Erythroblast (primary cell): ENCODE data around the gene PLEKHG5.

ENCODE experiments used
- GATA1 ChIP-seq: IDR thresholded peaks from 2 replicates; pipeline ENCODE4 v1.6.1; 2011; ENCODE audit warnings: low read depth, mild to moderate bottlenecking, control low read depth, low read length, moderate library complexity
- POLR2A ChIP-seq: IDR thresholded peaks from 2 replicates; pipeline ENCODE4 v1.6.1; 2011; ENCODE audit warnings: mild to moderate bottlenecking, low read length

- TF ChIP-seq GATA1, result no peak
- no peak for TF ChIP-seq POLR2A
These were observed 31.0 kb downstream of the PLEKHG5 start for GRCh38 chr1:6460301-6461050.
